GM19240 (cell line): ENCODE results near the gene TFDP1.
"Not testable (repeated sequence)": the region's sequence is repeated elsewhere in the genome, so short reads cannot be mapped to it uniquely, and the experiment has no call there.

Source experiments
- DNase-seq: peaks from one replicate; pipeline ENCODE4 v3.0.0; 2011; ENCODE audit warnings: low spot score; ENCODE audit not compliant: insufficient read length

TFDP1 gene

DNA sequence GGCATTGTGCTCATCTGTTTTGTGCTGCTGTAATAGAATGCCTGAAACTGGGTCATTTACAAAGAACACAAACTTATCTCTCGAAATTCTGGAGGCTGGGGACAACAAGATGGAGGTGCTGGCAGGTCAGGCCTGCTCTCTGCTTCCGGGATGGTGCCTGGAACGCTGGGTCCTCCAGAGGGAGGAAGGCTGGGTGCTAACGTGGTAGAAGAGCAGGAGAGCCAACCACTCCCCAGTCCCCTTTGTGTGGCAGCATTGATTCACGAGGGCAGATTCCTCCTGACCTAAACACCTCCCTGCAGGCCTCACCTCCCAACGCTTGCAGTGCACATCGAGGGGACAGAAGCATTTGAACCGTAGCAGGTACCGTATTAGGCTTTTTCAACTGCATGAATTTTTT, 34.1 kb upstream of the TFDP1 start:
- no peak for DNase-seq

DNA sequence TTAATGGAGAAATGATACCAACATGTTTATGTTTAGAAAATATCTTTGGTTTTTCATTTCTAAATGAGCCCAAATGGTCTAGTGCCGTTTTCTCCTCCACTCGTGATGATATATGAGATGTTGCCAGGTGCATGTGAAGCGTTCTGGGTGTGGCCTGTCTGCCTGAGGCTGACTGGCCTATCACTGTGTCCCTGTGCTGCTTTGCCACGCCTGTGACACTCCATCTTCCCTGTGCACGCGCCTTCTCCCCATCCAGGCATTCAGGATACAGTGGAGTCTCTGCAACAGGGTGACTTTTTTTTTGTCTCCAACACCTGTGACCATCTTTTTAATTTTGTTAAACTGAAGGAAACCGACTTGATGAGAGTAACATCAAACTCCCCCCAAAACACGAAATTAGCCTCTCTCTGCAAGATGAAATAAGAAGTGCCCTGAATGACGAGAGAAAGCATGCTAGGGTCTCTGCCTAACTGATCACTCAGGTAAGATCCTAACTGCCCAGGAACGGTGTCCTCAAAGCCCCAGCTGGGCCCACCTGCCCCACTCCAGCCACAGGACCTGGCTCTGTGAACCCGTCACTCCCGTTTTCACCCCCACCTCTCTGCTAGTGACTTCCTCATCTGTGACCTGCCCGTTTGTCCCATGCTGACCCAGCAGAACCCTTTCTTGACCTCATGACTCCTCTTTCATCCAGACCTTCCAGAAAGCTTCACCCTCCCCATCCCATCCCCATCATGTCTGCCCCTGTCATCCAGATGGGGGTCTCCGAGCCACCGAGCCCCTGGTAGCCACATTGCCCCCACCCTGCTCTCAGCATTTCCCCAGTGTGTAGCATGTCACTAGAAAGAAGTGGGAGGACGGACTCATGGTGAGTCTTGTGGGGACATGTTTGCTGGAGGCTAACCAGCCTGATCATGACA, 33.2 kb upstream of the TFDP1 start:
- DNase-seq: no peak

DNA sequence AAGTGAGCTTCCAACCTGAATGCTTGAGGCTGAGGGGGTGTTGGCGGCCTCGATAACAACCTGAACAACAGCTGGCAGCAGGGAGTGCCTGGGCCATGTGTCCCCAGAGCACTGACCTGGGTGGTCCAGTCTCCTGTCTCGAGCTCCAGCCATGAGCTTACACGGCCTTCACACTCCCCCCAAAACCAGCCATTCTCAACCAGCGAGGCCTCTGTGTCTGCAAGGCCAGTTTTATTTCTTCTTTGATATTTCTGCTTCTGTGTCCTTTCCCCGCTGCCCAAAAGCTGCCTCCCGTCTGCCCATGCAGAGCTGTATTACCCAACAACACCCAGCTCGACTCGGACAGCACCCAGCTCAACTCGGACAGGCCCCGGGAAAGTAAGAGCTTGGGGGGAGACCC, 32.5 kb upstream of the TFDP1 start:
- no peak for DNase-seq

- DNase-seq: no peak
Observed at GRCh38 chr13:113552786-113553434, 31.6 kb upstream of the TFDP1 start.

DNA sequence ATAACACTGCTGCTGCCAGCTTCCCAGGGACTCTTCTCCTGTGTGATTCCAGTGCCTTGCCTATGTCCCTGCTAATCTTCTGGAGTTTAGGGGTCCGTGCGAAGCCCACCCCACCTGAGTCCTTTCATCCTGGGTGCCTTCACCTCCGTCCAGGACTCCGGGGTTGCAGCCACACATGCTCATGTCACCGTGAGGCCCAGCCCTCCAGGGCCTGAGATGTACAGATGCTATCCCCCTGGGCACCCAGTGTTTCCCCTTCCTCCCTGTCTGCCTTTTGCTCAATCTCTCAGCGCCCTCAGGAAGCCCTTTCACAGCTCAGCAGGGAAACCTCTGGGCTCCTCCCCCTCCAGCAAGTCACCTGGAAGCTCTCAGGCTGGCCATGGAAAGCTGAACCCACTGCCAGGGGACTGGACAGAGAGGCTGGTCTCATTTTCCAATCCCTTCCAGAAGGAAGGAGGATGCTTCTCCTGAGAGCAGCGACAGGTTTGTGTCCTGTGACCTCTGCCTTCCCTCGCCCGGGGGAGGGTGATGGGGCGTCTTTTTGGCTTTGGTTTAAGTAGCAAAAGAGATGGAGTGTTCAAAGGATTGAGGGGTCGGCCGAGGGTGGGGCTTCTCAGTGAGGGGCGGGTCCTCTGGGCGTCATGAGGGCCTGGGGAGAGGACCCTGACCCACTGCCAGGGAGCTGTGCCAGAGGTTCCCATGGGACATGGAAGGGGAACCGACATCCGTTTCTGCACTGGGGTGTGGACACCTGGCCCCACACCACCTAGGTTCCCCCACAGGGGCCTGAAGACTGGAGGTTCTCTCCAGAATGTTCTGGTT, 30.8 kb upstream of the TFDP1 start:
- DNase-seq: no peak

- no peak for DNase-seq
Observed at GRCh38 chr13:113554333-113554700, 30.2 kb upstream of the TFDP1 start.

DNA sequence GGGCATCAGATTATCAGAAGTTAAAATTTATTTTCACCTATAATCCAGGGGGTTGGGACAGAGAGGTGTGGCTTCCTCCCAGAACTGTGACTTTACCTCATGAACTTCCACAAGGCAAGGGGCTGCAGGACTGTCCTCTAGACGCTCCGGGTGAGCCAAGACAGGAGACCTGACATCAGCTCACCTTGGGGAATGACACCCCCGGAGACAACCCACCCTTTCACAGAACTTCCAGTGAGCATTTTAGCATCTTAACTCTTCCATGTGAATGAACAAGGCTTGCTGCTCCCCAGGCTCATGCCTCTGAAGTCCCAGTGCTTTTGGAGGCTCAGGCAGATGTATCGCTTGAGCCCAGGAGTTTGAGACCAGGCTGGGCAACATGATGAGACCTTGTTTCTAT, 29.4 kb upstream of the TFDP1 start:
- no peak for DNase-seq

GRCh38 chr13:113557013-113557412, 27.5 kb upstream of the TFDP1 start:
- DNase-seq: no peak

DNA sequence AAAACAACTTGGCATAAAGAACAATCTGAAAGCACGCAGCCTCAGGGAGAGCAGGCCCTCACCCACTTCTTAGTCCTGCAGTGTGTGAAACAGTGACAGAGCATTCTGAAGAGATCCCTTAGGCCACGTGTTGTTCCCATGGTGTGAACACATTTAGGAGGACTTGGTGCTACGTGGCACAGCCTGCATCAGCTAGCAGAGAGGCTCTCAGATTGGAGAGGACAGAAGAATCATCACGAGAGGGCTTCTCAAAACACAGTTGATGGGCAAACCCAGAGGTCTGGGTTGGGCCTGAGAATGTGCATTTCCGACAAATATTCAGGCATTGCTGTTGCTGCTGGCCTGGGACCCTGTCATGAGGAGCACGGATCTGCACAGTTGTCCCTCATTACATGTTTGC, 26.1 kb upstream of the TFDP1 start:
- DNase-seq: no peak

DNA sequence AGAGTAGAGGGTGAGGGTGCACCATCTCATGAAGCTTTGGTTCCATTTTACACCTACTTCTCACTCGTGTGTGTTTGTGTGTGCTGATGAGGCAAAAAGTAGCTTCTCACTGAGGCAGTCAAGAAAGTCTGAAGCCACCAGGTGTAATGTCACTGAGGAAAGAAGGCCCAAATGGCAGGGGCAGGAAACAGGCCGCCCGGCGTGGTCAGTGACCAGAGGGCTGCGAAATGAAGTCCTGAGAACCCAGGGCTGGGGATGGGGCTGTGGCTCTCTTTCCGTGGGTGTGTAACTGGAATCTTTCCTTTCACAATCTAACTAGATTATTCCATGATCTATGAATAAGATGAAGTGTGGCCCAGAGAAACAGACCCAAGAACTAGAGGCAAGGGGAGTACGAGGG, 25.5 kb upstream of the TFDP1 start:
- DNase-seq: no peak

- no peak for DNase-seq
Observed at GRCh38 chr13:113559901-113560644, 24.5 kb upstream of the TFDP1 start.

DNA sequence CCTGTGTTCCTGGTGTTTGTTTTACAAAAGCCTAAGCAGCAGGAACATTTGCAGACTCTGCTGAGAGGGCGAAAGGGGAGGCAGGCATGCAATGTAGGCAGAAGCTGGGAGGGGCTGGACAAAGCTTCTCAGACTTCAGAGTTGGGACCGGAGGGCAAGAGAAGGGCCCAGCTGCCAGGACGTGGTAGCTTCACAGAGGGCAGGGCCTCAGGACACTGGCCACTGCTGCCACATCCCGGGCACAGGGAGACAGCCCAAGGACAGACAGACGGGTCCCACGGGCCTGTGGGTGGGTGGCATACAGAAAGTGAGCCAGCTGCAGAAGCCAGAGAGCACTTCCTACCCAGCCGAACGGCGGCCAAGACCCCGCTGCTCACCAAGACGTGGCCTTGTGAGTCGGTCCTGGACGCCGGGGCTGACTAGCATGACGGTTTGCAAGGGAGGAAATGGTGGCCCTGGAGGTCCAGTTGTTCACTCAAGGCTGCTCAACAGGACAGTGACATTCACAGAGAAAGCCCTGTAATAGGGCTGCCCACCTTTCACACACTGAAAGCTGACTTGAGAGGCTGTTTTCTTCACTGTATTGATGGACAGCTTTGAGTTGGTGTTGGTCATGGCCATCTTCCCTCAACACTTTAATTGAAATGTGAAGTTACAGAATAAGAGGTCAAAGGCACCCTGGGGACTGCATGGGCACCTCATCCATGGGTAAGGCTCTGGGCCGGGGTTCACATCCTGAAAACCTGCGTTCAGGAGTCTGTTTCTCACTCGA, 23.7 kb upstream of the TFDP1 start:
- DNase-seq: no peak

- DNase-seq: no peak
Observed at GRCh38 chr13:113561417-113562084, 23.0 kb upstream of the TFDP1 start.

DNA sequence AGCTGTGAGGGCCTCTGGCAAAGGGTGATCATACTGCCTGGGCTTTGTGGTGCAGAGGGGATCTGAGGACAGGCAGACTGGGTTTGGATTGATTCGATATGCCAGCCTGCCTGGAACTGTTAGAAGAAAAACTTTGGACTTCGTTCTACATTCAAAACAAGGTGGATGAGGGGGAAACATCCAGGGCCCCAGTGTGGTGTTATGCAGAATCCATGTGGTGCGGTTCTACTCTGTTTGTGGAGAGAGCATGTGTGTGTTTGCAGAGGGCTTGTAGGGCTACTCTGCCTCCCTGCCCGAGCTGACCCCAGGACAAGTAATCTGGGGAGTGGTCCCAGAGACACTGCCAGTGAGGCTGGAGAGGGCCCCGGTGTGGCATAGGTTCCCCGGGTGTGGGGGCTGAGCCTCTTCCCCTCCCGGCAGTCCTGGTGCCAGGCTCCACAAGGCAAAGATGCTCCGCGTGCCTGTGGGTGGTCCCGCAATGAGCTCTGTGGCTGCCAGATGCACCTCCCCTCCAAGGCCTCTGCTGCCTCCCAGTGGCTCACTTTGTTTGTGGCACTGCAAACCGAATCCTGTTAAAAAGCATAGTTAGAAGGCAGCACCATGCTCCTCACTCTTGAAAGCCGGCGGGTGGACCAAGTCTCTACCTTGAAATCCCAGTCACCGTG, 22.3 kb upstream of the TFDP1 start:
- DNase-seq: peak; percentile 44

DNA sequence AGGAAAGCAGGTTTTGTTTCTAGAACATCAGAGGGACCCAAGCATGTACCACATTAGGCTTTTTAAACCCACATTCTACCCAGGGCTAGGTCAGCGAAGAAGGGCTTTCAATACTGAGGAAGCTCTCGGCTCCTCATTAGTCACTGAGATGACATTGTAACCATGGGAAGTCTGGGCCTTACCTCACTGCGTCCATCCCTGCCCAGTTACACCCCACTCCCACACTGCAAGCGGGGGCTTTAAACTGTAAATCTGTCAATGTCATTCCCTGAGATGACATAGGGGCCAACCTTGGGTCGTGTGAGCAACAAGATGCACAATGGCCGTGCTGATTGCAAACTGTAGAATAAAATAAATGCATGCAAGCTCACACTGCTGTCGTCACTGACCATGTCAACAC, 21.7 kb upstream of the TFDP1 start:
- DNase-seq: no peak

- not testable (repeated sequence) for DNase-seq
Observed at GRCh38 chr13:113563511-113563910, 21.0 kb upstream of the TFDP1 start.

DNA sequence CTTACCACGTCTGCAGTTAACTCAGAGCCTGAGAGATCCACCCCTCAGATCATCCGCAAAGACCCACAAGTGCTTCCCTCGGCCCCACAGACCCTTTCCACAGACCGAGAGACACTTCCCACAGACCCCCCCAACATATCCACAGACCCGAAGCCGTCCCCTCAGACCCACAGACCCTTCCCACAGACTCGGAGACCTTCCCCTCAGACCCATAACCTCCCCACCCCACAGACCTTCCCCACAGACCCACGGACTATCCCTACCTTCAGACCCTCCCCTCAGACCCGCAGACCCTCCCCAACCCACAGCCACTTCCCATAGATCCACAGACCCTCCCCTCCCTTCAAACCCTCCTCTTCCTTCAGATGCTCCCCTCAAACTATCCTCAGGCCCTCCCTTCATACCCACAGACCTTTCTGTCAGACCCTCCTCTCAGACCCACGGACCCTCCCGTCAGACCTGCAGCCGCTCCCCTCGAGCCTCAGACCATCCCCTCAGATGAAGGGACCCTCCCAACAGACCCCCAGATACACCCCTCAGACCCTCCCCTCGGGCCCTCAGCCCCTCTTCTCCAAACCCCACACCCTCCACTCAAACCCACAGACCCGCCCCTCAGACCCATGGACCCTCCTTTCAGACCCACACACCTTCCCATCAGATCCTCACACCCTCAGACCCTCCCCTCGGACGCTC, 20.1 kb upstream of the TFDP1 start:
- DNase-seq: no peak

- DNase-seq: no peak
Observed at GRCh38 chr13:113565526-113566226, 18.9 kb upstream of the TFDP1 start.
